GM12878 (cell line): ENCODE results near the gene SPCS1. TPM values are rescaled to one million over a fixed set of nuclear protein-coding genes. Genes with fewer than 3 reads are reported as not detected.
A peak's percentile ranks its signal among the peaks of the same experiment; 100 is the strongest.

ENCODE experiments used
- BMI1 ChIP-seq: fragments of 450-650 bp; IDR thresholded peaks from 2 replicates; pipeline ENCODE4 v1.6.1; 2016; ENCODE audit warnings: mild to moderate bottlenecking, moderate library complexity, borderline replicate concordance
- CBX3 ChIP-seq: fragments of 200-600 bp; sonication (generic); IDR thresholded peaks from 2 replicates; pipeline ENCODE4 v1.6.1; 2016; ENCODE audit warnings: low read depth, borderline replicate concordance
- EED ChIP-seq: sonication (generic); IDR thresholded peaks from 2 replicates; pipeline ENCODE4 v1.6.1; 2016; ENCODE audit warnings: antibody characterized with exemption, low read depth
- FOXM1 ChIP-seq: IDR thresholded peaks from 2 replicates; pipeline ENCODE4 v1.6.1; 2012; ENCODE audit warnings: low read depth, mild to moderate bottlenecking, inconsistent platforms, low read length, moderate library complexity
- HCFC1 ChIP-seq: fragments of 150-350 bp; IDR thresholded peaks from 2 replicates; pipeline ENCODE4 v1.6.1; 2014; ENCODE audit warnings: low read length
- IKZF2 ChIP-seq, 2 experiments: fragments of 450-650 bp; IDR thresholded peaks; 2 replicates each; pipeline ENCODE4 v1.6.1; 2017; ENCODE audit warnings: mild to moderate bottlenecking in 2 of 2, moderate library complexity in 2 of 2
- IRF4 ChIP-seq: IDR thresholded peaks from 2 replicates; pipeline ENCODE4 v1.6.1; 2011; ENCODE audit warnings: low read depth, low read length
- MEF2A ChIP-seq: IDR thresholded peaks from 2 replicates; pipeline ENCODE4 v1.6.1; 2011; ENCODE audit warnings: low read depth, mild to moderate bottlenecking, low read length, moderate library complexity; ENCODE audit not compliant: insufficient read depth
- MXI1 ChIP-seq: fragments of 150-350 bp; IDR thresholded peaks from 2 replicates; pipeline ENCODE4 v1.6.1; 2011; ENCODE audit warnings: low read depth, mild to moderate bottlenecking, inconsistent platforms, low read length, improper control_type of control experiment
- NR2F1 ChIP-seq: fragments of 450-650 bp; conservative IDR thresholded peaks from 2 replicates; pipeline ENCODE4 v1.6.1; 2017; ENCODE audit warnings: mild to moderate bottlenecking
- PAX5 ChIP-seq: IDR thresholded peaks from 2 replicates; pipeline ENCODE4 v1.6.1; 2011; ENCODE audit warnings: low read depth, low read length, borderline replicate concordance
- RUNX3 ChIP-seq: IDR thresholded peaks from 2 replicates; pipeline ENCODE4 v1.6.1; 2012; ENCODE audit warnings: low read length, inconsistent platforms
- SIN3A ChIP-seq: IDR thresholded peaks from 2 replicates; pipeline ENCODE4 v1.6.1; 2012; ENCODE audit warnings: low read depth, low read length, improper control_type of control experiment
- TBL1XR1 ChIP-seq: IDR thresholded peaks from 2 replicates; pipeline ENCODE4 v1.6.1; 2012; ENCODE audit warnings: low read depth, low read length, improper control_type of control experiment
- WRNIP1 ChIP-seq: IDR thresholded peaks from 2 replicates; pipeline ENCODE4 v1.6.1; 2011; ENCODE audit warnings: low read depth, low read length, improper control_type of control experiment, borderline replicate concordance
- ZNF217 ChIP-seq: fragments of 450-650 bp; IDR thresholded peaks from 2 replicates; pipeline ENCODE4 v1.6.1; 2017; ENCODE audit warnings: antibody characterized with exemption, mild to moderate bottlenecking
- ZNF24 ChIP-seq: fragments of 450-650 bp; IDR thresholded peaks from 2 replicates; pipeline ENCODE4 v1.6.1; 2017; ENCODE audit warnings: antibody characterized with exemption, mild to moderate bottlenecking
- ZZZ3 ChIP-seq: IDR thresholded peaks from 2 replicates; pipeline ENCODE4 v1.6.1; 2011; ENCODE audit warnings: low read depth; ENCODE audit not compliant: control insufficient read depth, insufficient read length
- polyA plus RNA-seq, 11 experiments: library from polyadenylated mRNA; depleted of rRNA in 4 of 11; unstranded in 6 of 11; stranded (reverse) in 5 of 11; fragments of >200 nt; fragmentation: Nextera tagmentation in 4 of 11; fragmentation: Illumina TruSeq in 1 of 11; extraction: Ambion mirVana in 4 of 11; extraction: Trizol in 1 of 11; gene quantifications; 1 replicate in 1 of 11; 2 replicates in 10 of 11; pipeline versions ENCODE4 v1.2.1 to v1.2.3, GENCODE V29; 2011 to 2016; ENCODE audit warnings: inconsistent platforms in 2 of 11, missing spikeins in 2 of 11, low read depth in 1 of 11
- total RNA-seq, 4 experiments: library from RNA; depleted of rRNA in 3 of 4; stranded (reverse); fragments of >200 nt in 3 of 4; fragmentation: Illumina TruSeq in 1 of 4; extraction: Trizol in 1 of 4; gene quantifications; 2 replicates each; pipeline versions ENCODE4 v1.2.1 to v1.2.3, GENCODE V29; 2013 to 2021
- TF ChIP-seq, protein P1 (sequence below): IDR thresholded peaks from 2 replicates; pipeline ENCODE4 v1.6.1; 2012; ENCODE audit warnings: low read length, inconsistent platforms
- TF ChIP-seq, protein P2 (sequence below): fragments of 150-350 bp; IDR thresholded peaks from 2 replicates; pipeline ENCODE4 v1.6.1; 2014; ENCODE audit warnings: mild to moderate bottlenecking, low read depth, low read length
- TF ChIP-seq, protein P3 (sequence below): fragments of 450-650 bp; IDR thresholded peaks from 2 replicates; pipeline ENCODE4 v1.6.1; 2018; ENCODE audit warnings: mild to moderate bottlenecking, low read depth, moderate library complexity; ENCODE audit not compliant: partially characterized antibody
- TF ChIP-seq, protein P4 (sequence below): IDR thresholded peaks from 2 replicates; pipeline ENCODE4 v1.6.1; 2012; ENCODE audit warnings: mild to moderate bottlenecking, low read depth, low read length

Gene SPCS1
- total and polyA plus RNA-seq, 10 of the 15 experiments (the other 5 are each of a cell fraction or from before 2014, with no cell fraction given), result 107 to 994 (median 233) TPM

DNA sequence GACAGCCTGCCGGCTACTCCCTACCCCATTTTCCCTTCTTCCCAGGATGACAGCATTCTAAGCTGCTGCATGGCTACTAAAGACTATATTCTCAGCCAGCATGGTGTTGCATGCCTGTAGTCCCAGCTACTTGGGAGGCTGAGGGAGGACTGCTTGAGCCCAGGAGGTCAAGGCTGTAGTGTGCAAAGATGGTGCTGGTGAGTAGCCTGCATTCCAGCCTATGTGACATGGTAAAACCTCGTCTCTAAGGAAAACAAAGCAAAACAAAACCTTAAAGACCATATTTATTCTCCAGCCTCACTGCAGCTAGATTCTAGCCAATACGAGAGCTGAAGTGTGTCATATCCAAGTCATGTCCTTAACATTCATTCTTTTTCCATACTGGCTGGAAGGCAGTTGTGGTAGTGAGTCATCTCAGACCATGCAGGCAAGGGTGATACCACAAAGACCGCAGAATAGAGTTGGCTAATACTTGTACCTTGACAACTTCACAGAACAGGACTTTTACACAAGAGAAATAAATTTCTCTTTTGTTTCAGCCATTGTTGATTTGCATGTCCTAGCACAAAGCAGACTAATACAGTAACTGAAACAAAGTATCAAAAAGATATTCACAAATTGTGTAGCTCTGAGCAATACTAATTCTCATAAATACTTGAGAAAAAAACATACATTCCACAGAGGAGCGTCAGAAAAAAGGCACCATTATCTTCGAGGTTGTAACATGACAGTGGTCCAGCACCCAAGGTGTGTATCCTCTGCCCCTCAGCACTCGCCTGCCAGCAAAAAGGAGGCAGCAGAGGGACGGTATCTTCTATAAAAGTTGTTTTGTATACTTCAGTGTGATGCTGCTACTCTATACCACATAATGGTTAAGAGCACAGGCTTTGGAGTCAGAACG, 35.0 kb upstream of the SPCS1 start (continued):
- TF ChIP-seq, protein P1, sequence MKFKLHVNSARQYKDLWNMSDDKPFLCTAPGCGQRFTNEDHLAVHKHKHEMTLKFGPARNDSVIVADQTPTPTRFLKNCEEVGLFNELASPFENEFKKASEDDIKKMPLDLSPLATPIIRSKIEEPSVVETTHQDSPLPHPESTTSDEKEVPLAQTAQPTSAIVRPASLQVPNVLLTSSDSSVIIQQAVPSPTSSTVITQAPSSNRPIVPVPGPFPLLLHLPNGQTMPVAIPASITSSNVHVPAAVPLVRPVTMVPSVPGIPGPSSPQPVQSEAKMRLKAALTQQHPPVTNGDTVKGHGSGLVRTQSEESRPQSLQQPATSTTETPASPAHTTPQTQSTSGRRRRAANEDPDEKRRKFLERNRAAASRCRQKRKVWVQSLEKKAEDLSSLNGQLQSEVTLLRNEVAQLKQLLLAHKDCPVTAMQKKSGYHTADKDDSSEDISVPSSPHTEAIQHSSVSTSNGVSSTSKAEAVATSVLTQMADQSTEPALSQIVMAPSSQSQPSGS, result peak; percentile 70
- TF ChIP-seq, protein P2, sequence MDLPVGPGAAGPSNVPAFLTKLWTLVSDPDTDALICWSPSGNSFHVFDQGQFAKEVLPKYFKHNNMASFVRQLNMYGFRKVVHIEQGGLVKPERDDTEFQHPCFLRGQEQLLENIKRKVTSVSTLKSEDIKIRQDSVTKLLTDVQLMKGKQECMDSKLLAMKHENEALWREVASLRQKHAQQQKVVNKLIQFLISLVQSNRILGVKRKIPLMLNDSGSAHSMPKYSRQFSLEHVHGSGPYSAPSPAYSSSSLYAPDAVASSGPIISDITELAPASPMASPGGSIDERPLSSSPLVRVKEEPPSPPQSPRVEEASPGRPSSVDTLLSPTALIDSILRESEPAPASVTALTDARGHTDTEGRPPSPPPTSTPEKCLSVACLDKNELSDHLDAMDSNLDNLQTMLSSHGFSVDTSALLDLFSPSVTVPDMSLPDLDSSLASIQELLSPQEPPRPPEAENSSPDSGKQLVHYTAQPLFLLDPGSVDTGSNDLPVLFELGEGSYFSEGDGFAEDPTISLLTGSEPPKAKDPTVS, result no peak
- peak; percentile 89 for TF ChIP-seq IRF4
- no peak for TF ChIP-seq HCFC1
- TF ChIP-seq, protein P3, sequence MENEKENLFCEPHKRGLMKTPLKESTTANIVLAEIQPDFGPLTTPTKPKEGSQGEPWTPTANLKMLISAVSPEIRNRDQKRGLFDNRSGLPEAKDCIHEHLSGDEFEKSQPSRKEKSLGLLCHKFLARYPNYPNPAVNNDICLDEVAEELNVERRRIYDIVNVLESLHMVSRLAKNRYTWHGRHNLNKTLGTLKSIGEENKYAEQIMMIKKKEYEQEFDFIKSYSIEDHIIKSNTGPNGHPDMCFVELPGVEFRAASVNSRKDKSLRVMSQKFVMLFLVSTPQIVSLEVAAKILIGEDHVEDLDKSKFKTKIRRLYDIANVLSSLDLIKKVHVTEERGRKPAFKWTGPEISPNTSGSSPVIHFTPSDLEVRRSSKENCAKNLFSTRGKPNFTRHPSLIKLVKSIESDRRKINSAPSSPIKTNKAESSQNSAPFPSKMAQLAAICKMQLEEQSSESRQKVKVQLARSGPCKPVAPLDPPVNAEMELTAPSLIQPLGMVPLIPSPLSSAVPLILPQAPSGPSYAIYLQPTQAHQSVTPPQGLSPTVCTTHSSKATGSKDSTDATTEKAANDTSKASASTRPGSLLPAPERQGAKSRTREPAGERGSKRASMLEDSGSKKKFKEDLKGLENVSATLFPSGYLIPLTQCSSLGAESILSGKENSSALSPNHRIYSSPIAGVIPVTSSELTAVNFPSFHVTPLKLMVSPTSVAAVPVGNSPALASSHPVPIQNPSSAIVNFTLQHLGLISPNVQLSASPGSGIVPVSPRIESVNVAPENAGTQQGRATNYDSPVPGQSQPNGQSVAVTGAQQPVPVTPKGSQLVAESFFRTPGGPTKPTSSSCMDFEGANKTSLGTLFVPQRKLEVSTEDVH, result no peak
- TF ChIP-seq MEF2A, result 0 out of 2 replicates have a peak, but pooled peaks have one; percentile 14
- TF ChIP-seq ZZZ3, result no peak
- TF ChIP-seq, protein P4, sequence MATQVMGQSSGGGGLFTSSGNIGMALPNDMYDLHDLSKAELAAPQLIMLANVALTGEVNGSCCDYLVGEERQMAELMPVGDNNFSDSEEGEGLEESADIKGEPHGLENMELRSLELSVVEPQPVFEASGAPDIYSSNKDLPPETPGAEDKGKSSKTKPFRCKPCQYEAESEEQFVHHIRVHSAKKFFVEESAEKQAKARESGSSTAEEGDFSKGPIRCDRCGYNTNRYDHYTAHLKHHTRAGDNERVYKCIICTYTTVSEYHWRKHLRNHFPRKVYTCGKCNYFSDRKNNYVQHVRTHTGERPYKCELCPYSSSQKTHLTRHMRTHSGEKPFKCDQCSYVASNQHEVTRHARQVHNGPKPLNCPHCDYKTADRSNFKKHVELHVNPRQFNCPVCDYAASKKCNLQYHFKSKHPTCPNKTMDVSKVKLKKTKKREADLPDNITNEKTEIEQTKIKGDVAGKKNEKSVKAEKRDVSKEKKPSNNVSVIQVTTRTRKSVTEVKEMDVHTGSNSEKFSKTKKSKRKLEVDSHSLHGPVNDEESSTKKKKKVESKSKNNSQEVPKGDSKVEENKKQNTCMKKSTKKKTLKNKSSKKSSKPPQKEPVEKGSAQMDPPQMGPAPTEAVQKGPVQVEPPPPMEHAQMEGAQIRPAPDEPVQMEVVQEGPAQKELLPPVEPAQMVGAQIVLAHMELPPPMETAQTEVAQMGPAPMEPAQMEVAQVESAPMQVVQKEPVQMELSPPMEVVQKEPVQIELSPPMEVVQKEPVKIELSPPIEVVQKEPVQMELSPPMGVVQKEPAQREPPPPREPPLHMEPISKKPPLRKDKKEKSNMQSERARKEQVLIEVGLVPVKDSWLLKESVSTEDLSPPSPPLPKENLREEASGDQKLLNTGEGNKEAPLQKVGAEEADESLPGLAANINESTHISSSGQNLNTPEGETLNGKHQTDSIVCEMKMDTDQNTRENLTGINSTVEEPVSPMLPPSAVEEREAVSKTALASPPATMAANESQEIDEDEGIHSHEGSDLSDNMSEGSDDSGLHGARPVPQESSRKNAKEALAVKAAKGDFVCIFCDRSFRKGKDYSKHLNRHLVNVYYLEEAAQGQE, result no peak
- TF ChIP-seq EED, result peak; percentile 98
- no peak; the same call in 1 of the 2 replicates for TF ChIP-seq TBL1XR1
- TF ChIP-seq PAX5, result no peak
- TF ChIP-seq CBX3, result no peak
- peak; percentile 75 for TF ChIP-seq NR2F1
- TF ChIP-seq RUNX3, result peak; percentile 99
- no peak for TF ChIP-seq MXI1
- no peak for TF ChIP-seq ZNF24
- peak; percentile 66; the same call in 1 of the 2 replicates for TF ChIP-seq BMI1
- TF ChIP-seq IKZF2 (IDR thresholded peaks at IDR 0.05), result peak; percentile 95 to 97
- TF ChIP-seq SIN3A, result no peak
- peak; percentile 63; the same call in 1 of the 2 replicates for TF ChIP-seq ZNF217
- no peak for TF ChIP-seq WRNIP1
- peak; percentile 72 for TF ChIP-seq FOXM1
